ENCODE data around the gene JMJD1C. TPM values are rescaled to one million over a fixed set of nuclear protein-coding genes. Genes with fewer than 3 reads are reported as not detected.

JMJD1C gene
- total RNA-seq, 1 experiment from 2014 or later = 67.6 TPM

DNA sequence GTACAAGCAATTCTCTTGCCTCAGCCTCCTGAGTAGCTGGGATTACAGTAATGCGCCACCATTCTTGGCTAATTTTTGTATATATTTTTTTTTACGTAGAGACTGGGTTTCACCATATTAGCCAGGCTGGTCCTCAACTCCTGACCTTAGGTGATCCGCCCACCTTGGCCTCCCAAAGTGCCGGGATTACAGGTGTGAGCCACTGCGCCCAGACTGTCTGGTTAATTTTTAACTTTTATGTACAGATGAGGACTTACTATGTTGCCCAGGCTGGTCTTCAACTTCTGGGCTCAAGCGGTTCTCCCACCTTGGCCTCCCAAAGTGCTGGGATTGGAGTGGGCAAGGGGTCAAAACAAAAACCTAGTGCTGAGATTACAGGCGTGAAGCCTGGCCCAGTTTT is 101.8 kb downstream of the JMJD1C start:
- H3K27me3 Mint-ChIP-seq (ENCODE audit: unreplicated experiment) = no peaks in the 10 kb centered on the region
- DNase-seq = no peak
- H3K36me3 Mint-ChIP-seq (ENCODE audit: insufficient read depth, unreplicated experiment) = no peaks in the 10 kb centered on the region
- H3K9me3 Mint-ChIP-seq (ENCODE audit: low read depth, unreplicated experiment) = no peaks in the 10 kb centered on the region
- H3K4me3 Mint-ChIP-seq (ENCODE audit: low read depth, unreplicated experiment) = no peak overlapping the region
- intact Hi-C loops (cut with micrococcal nuclease; ENCODE audit: unreplicated experiment) = no loop called here
- TF ChIP-seq, protein P1, sequence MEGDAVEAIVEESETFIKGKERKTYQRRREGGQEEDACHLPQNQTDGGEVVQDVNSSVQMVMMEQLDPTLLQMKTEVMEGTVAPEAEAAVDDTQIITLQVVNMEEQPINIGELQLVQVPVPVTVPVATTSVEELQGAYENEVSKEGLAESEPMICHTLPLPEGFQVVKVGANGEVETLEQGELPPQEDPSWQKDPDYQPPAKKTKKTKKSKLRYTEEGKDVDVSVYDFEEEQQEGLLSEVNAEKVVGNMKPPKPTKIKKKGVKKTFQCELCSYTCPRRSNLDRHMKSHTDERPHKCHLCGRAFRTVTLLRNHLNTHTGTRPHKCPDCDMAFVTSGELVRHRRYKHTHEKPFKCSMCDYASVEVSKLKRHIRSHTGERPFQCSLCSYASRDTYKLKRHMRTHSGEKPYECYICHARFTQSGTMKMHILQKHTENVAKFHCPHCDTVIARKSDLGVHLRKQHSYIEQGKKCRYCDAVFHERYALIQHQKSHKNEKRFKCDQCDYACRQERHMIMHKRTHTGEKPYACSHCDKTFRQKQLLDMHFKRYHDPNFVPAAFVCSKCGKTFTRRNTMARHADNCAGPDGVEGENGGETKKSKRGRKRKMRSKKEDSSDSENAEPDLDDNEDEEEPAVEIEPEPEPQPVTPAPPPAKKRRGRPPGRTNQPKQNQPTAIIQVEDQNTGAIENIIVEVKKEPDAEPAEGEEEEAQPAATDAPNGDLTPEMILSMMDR (IDR thresholded peaks at IDR 0.05; ENCODE audit: unreplicated experiment) = no peak
- BruUV-seq (replicated peaks) = no TSS peak
- H3K27ac Mint-ChIP-seq (ENCODE audit: unreplicated experiment) = no peak overlapping the region
- peaks cover 4% of the 10 kb centered on the region for H3K4me1 Mint-ChIP-seq (ENCODE audit: low read depth, unreplicated experiment)
- CTCF ChIA-PET = no interaction called here

DNA sequence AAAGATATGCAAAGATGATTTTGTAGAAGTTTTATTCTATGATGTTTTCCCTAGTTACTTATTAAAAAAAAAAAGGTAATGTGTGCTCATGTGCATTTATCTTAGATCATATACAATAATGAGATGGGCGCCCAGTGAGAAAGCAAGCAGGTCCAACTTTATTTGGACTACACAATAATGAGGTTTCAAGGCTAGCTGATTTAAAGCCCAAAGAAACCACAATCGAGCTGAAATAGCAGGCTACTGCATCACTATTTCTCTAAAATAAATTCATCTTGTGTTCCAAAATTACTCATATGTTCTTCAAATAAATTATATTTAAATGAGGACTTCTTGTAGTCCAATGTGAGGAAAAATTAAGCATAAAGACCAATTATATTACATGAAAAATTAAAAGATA is 110.1 kb downstream of the JMJD1C start:
- no peak overlapping the region for H3K27ac Mint-ChIP-seq (ENCODE audit: unreplicated experiment)
- no TSS peak for BruUV-seq (replicated peaks)

DNA sequence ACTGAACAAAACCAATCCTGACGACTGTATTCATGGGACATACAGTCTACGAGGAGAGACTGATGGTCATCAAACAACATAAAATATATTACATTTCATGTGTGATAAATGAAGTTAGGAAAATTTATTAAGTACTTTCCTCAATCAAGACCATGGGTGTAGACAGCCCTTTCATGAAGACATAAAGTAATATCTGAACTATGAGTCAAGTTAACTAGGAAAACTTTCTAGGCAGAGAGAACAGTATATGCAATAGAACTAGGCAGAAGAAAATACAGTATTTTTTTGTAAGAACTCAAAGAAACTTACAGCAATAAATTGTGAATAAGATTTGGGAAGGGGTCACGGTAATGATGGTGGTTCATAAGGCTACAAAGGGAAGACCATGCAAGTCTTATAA is 112.8 kb downstream of the JMJD1C start:
- CTCF ChIA-PET = no interaction called here
- no TSS peak for BruUV-seq (replicated peaks)
- H3K4me1 Mint-ChIP-seq (ENCODE audit: low read depth, unreplicated experiment) = no peaks in the 10 kb centered on the region
- TF ChIP-seq, protein P1 (IDR thresholded peaks at IDR 0.05; ENCODE audit: unreplicated experiment) = no peak
- H3K4me3 Mint-ChIP-seq (ENCODE audit: low read depth, unreplicated experiment) = no peak overlapping the region
- DNase-seq = no peak
- H3K36me3 Mint-ChIP-seq (ENCODE audit: insufficient read depth, unreplicated experiment) = no peaks in the 10 kb centered on the region
- H3K27me3 Mint-ChIP-seq (ENCODE audit: unreplicated experiment) = no peaks in the 10 kb centered on the region
- intact Hi-C loops (cut with micrococcal nuclease; ENCODE audit: unreplicated experiment) = no loop called here
- no peaks in the 10 kb centered on the region for H3K9me3 Mint-ChIP-seq (ENCODE audit: low read depth, unreplicated experiment)
- no peak overlapping the region for H3K27ac Mint-ChIP-seq (ENCODE audit: unreplicated experiment)

More for the DNA sequence above, 110.1 kb downstream of the JMJD1C start:
- Mint-ChIP-seq H3K4me3 (ENCODE audit: low read depth, unreplicated experiment) (no peak overlapping the region), H3K27me3 (ENCODE audit: unreplicated experiment) (no peaks in the 10 kb centered on the region), H3K36me3 (ENCODE audit: insufficient read depth, unreplicated experiment) (no peaks in the 10 kb centered on the region), H3K9me3 (ENCODE audit: low read depth, unreplicated experiment) (no peaks in the 10 kb centered on the region), H3K4me1 (ENCODE audit: low read depth, unreplicated experiment) (no peaks in the 10 kb centered on the region)
- TF ChIP-seq, protein P1 (IDR thresholded peaks at IDR 0.05; ENCODE audit: unreplicated experiment) = no peak
- intact Hi-C loops (cut with micrococcal nuclease; ENCODE audit: unreplicated experiment) = no loop called here
- CTCF ChIA-PET = no interaction called here
- DNase-seq = no peak

DNA sequence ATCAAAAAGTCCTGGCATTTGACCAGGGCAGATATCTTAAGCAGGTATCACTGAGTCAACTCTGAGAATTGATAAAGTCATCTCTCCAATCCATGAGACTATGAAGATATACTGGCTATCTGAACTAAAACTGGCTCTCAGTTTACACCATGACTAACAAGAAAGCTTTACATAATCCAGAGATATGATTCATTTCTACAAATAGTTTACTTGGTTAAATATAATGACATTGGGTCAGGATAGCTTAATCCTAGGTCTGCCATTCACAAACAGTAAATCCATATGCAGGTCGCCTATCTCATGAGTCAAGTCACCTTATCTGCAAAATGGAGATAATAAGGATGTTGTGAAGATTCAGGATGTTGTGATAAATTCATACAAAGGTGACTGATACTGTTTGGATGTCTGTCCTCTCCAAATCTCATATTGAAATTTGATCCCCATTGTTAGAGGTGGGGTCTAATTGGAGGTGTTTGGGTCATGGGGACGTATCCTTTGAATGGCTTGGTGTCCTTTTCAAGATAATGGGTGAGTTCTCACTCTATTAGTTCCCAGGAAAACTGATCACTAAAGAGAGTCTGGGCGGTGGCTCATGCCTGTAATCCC is 117.4 kb downstream of the JMJD1C start:
- DNase-seq = no peak
- Mint-ChIP-seq H3K27me3 (ENCODE audit: unreplicated experiment) (no peaks in the 10 kb centered on the region), H3K36me3 (ENCODE audit: insufficient read depth, unreplicated experiment) (peaks cover 9% of the 10 kb centered on the region), H3K27ac (ENCODE audit: unreplicated experiment) (no peak overlapping the region), H3K4me3 (ENCODE audit: low read depth, unreplicated experiment) (no peak overlapping the region), H3K4me1 (ENCODE audit: low read depth, unreplicated experiment) (no peaks in the 10 kb centered on the region), H3K9me3 (ENCODE audit: low read depth, unreplicated experiment) (no peaks in the 10 kb centered on the region)
- CTCF ChIA-PET = interaction anchor here (0.6 kb wide), 1 partner anchor 31 kb away, joined by 5 read pairs; no protein-coding TSS in a partner anchor
- intact Hi-C loops (cut with micrococcal nuclease; ENCODE audit: unreplicated experiment) = no loop called here
- TF ChIP-seq, protein P1 (IDR thresholded peaks at IDR 0.05; ENCODE audit: unreplicated experiment) = no peak
- BruUV-seq (replicated peaks) = no TSS peak
